ENCODE measurements around the gene SGTA.

GRCh38 chr19:2751438-2751830 is 31.6 kb downstream of the SGTA start:
- TF ChIP-seq ZBTB8A (CRISPR knock-in tag; IDR thresholded peaks at IDR 0.05; ENCODE audit: borderline replicate concordance, low read depth) (no peak), ZNF326 (CRISPR knock-in tag; IDR thresholded peaks at IDR 0.05; ENCODE audit: borderline replicate concordance) (no peak), MXD4 (CRISPR knock-in tag; IDR thresholded peaks at IDR 0.05) (no peak), ARID3A (IDR thresholded peaks at IDR 0.05; ENCODE audit: low read depth, low read length) (no peak), NR3C1 (CRISPR knock-in tag; IDR thresholded peaks at IDR 0.05) (no peak), ZNF329 (CRISPR knock-in tag; IDR thresholded peaks at IDR 0.05; ENCODE audit: low read depth) (no peak), RNF2 (conservative IDR thresholded peaks at IDR 0.05; ENCODE audit: low read depth) (no peak), SRF (IDR thresholded peaks at IDR 0.05; ENCODE audit: low read depth, low read length) (no peak), NR2F1 (CRISPR knock-in tag; IDR thresholded peaks at IDR 0.05) (no peak)
- TF ChIP-seq, protein P1, sequence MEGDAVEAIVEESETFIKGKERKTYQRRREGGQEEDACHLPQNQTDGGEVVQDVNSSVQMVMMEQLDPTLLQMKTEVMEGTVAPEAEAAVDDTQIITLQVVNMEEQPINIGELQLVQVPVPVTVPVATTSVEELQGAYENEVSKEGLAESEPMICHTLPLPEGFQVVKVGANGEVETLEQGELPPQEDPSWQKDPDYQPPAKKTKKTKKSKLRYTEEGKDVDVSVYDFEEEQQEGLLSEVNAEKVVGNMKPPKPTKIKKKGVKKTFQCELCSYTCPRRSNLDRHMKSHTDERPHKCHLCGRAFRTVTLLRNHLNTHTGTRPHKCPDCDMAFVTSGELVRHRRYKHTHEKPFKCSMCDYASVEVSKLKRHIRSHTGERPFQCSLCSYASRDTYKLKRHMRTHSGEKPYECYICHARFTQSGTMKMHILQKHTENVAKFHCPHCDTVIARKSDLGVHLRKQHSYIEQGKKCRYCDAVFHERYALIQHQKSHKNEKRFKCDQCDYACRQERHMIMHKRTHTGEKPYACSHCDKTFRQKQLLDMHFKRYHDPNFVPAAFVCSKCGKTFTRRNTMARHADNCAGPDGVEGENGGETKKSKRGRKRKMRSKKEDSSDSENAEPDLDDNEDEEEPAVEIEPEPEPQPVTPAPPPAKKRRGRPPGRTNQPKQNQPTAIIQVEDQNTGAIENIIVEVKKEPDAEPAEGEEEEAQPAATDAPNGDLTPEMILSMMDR (CRISPR knock-in tag; IDR thresholded peaks at IDR 0.05), result no peak

All from HepG2 (cell line).